Hippocampal formation (tissue), 2 donors: Measurements from ENCODE around the gene WNT5A.
A peak's percentile ranks its signal among the peaks of the same experiment; 100 is the strongest.

Source experiments
- DNase-seq, 2 donors: peaks; one replicate each; lab custom pipeline; 2025; lab: John Stamatoyannopoulos, UW

WNT5A gene

GRCh38 chr3:55481744-55482495 lies 5.2 kb downstream of the WNT5A start:
- DNase-seq: no peak

GRCh38 chr3:55480911-55481743 lies 6.0 kb downstream of the WNT5A start:
- DNase-seq: peak in 1 of 2 donors; percentile 18

- no peak for DNase-seq
These were observed 9.5 kb downstream of the WNT5A start for GRCh38 chr3:55477306-55478303.

- no peak for DNase-seq
These were observed 10.6 kb downstream of the WNT5A start for GRCh38 chr3:55476515-55476914.

- DNase-seq: no peak
These were observed 12.9 kb downstream of the WNT5A start for GRCh38 chr3:55474213-55474632.

GRCh38 chr3:55473788-55474187 lies 13.3 kb downstream of the WNT5A start:
- DNase-seq: no peak

- no peak for DNase-seq
These were observed 15.4 kb downstream of the WNT5A start for GRCh38 chr3:55471522-55472280.

GRCh38 chr3:55471084-55471483 lies 16.0 kb downstream of the WNT5A start:
- no peak for DNase-seq

GRCh38 chr3:55469957-55470526 lies 17.1 kb downstream of the WNT5A start:
- DNase-seq: no peak

GRCh38 chr3:55468251-55468650 lies 18.9 kb downstream of the WNT5A start:
- no peak for DNase-seq

- DNase-seq: no peak
These were observed 20.0 kb downstream of the WNT5A start for GRCh38 chr3:55467099-55467498.

GRCh38 chr3:55466526-55466925 lies 20.6 kb downstream of the WNT5A start:
- no peak for DNase-seq

- DNase-seq: no peak
These were observed 25.2 kb downstream of the WNT5A start for GRCh38 chr3:55461896-55462295.

- no peak for DNase-seq
These were observed 27.3 kb downstream of the WNT5A start for GRCh38 chr3:55459838-55460237.

GRCh38 chr3:55458181-55458790 lies 28.8 kb downstream of the WNT5A start:
- no peak for DNase-seq

- DNase-seq: no peak
These were observed 31.2 kb downstream of the WNT5A start for GRCh38 chr3:55455915-55456314.

- DNase-seq: no peak
These were observed 32.5 kb downstream of the WNT5A start for GRCh38 chr3:55454611-55455010.

GRCh38 chr3:55453886-55454496 lies 33.1 kb downstream of the WNT5A start:
- no peak for DNase-seq

- no peak for DNase-seq
These were observed 34.2 kb downstream of the WNT5A start for GRCh38 chr3:55452886-55453285.

- no peak for DNase-seq
These were observed 37.6 kb downstream of the WNT5A start for GRCh38 chr3:55449527-55449926.
